Testis (tissue), 2 donors: ENCODE measurements around the gene CCNY.

Experiments
- POLR2A ChIP-seq: fragments of 450-650 bp; IDR thresholded peaks from one replicate; pipeline ENCODE4 v1.6.1; 2017; ENCODE audit warnings: antibody characterized with exemption, mild to moderate bottlenecking, moderate library complexity
- TF ChIP-seq, protein P1 (sequence below), 3 experiments: fragments of 450-650 bp in 2 of 3; fragments of 200-600 bp in 1 of 3; sonication (generic) in 1 of 3; IDR thresholded peaks; one replicate each; pipeline ENCODE4 v1.5.1; 2016 to 2019; ENCODE audit warnings: antibody characterized with exemption in 3 of 3, mild to moderate bottlenecking in 2 of 3, moderate library complexity in 1 of 3

DNA sequence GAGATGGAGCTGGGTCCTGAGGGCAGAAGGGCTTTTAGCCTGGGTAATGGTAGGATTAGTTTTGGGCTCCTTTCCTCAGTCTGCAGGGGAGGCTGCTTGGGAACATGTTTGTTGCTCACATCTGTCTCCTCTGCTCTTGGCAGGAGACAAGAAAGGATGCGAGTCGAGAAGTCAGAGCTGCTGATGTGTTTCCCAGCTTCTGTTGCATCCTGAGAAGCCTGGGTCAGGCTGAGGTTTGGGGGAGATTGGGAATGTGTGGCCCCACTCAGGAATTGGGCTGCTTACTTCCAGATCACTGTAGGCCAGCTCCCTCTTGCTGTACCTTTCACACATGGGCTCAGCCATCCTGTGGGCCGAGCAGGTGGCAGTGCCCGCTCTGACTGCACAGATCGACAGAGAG, 79.2 kb downstream of the CCNY start:
- TF ChIP-seq, protein P1, sequence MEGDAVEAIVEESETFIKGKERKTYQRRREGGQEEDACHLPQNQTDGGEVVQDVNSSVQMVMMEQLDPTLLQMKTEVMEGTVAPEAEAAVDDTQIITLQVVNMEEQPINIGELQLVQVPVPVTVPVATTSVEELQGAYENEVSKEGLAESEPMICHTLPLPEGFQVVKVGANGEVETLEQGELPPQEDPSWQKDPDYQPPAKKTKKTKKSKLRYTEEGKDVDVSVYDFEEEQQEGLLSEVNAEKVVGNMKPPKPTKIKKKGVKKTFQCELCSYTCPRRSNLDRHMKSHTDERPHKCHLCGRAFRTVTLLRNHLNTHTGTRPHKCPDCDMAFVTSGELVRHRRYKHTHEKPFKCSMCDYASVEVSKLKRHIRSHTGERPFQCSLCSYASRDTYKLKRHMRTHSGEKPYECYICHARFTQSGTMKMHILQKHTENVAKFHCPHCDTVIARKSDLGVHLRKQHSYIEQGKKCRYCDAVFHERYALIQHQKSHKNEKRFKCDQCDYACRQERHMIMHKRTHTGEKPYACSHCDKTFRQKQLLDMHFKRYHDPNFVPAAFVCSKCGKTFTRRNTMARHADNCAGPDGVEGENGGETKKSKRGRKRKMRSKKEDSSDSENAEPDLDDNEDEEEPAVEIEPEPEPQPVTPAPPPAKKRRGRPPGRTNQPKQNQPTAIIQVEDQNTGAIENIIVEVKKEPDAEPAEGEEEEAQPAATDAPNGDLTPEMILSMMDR (IDR thresholded peaks at IDR 0.05): no peak
- TF ChIP-seq POLR2A: no peak
